ENCODE data around the gene UNC50.
"Not testable (repeated sequence)": the region's sequence is repeated elsewhere in the genome, so short reads cannot be mapped to it uniquely, and the experiment has no call there.

UNC50 gene

GRCh38 chr2:98658816-98659490 lies 50.6 kb downstream of the UNC50 start:
- Histone ChIP-seq H3K4me3 (ENCODE audit: insufficient read depth, low read length, poor library complexity, severe bottlenecking) (no peak overlapping the region), H2AFZ (ENCODE audit: low read depth, low read length, severe bottlenecking) (no peak overlapping the region), H3F3A (ENCODE audit: insufficient read depth) (no peaks in the 10 kb centered on the region), H3K36me3 (ENCODE audit: low read length) (no peaks in the 10 kb centered on the region), H3K27ac (ENCODE audit: low read depth, low read length) (no peak overlapping the region), H3K9ac (ENCODE audit: low read length) (no peak overlapping the region), H3K9me2 (replicated peaks; ENCODE audit: insufficient read depth, low read length) (no peaks in the 10 kb centered on the region), H3K79me2 (ENCODE audit: insufficient read depth, low read length) (no peaks in the 10 kb centered on the region), H4K20me1 (ENCODE audit: low read depth, low read length) (no peaks in the 10 kb centered on the region), H3K9me3 (ENCODE audit: insufficient read depth, low read length) (no peaks in the 10 kb centered on the region), H3K27me3 (ENCODE audit: low read length) (no peaks in the 10 kb centered on the region), H3K4me2 (ENCODE audit: low read depth, low read length, poor library complexity, severe bottlenecking) (no peak overlapping the region)
- TF ChIP-seq EZH2phosphoT487 (conservative IDR thresholded peaks at IDR 0.05; ENCODE audit: low read length) (no peak), CTCF (IDR thresholded peaks at IDR 0.05; ENCODE audit: insufficient read depth, low read length, poor library complexity, severe bottlenecking) (no peak)

- not testable (repeated sequence) for H3K36me3 ChIP-seq (ENCODE audit: low read length)
These were observed 51.1 kb downstream of the UNC50 start for GRCh38 chr2:98659491-98659840.

GRCh38 chr2:98663511-98664090 lies 55.2 kb downstream of the UNC50 start:
- Histone ChIP-seq H3K4me2 (ENCODE audit: low read depth, low read length, poor library complexity, severe bottlenecking) (no peak overlapping the region), H4K20me1 (ENCODE audit: low read depth, low read length) (no peaks in the 10 kb centered on the region), H3F3A (ENCODE audit: insufficient read depth) (no peaks in the 10 kb centered on the region), H3K9ac (ENCODE audit: low read length) (no peak overlapping the region), H2AFZ (ENCODE audit: low read depth, low read length, severe bottlenecking) (no peak overlapping the region), H3K27me3 (ENCODE audit: low read length) (no peaks in the 10 kb centered on the region), H3K79me2 (ENCODE audit: insufficient read depth, low read length) (no peaks in the 10 kb centered on the region), H3K36me3 (ENCODE audit: low read length) (no peaks in the 10 kb centered on the region), H3K4me3 (ENCODE audit: insufficient read depth, low read length, poor library complexity, severe bottlenecking) (no peak overlapping the region), H3K9me2 (replicated peaks; ENCODE audit: insufficient read depth, low read length) (no peaks in the 10 kb centered on the region), H3K27ac (ENCODE audit: low read depth, low read length) (no peak overlapping the region), H3K9me3 (ENCODE audit: insufficient read depth, low read length) (no peaks in the 10 kb centered on the region)
- TF ChIP-seq EZH2phosphoT487 (conservative IDR thresholded peaks at IDR 0.05; ENCODE audit: low read length) (no peak), CTCF (IDR thresholded peaks at IDR 0.05; ENCODE audit: insufficient read depth, low read length, poor library complexity, severe bottlenecking) (no peak)

More at GRCh38 chr2:98659491-98659840, 51.1 kb downstream of the UNC50 start:
- H3K9me3 ChIP-seq (ENCODE audit: insufficient read depth, low read length); H4K20me1 ChIP-seq (ENCODE audit: low read depth, low read length); H3K79me2 ChIP-seq (ENCODE audit: insufficient read depth, low read length); H3K9me2 ChIP-seq (replicated peaks; ENCODE audit: insufficient read depth, low read length); H3K27ac ChIP-seq (ENCODE audit: low read depth, low read length); H3K4me3 ChIP-seq (ENCODE audit: insufficient read depth, low read length, poor library complexity, severe bottlenecking); H3K27me3 ChIP-seq (ENCODE audit: low read length); H3F3A ChIP-seq (ENCODE audit: insufficient read depth); H3K9ac ChIP-seq (ENCODE audit: low read length); H3K4me2 ChIP-seq (ENCODE audit: low read depth, low read length, poor library complexity, severe bottlenecking); H2AFZ ChIP-seq (ENCODE audit: low read depth, low read length, severe bottlenecking): not testable (repeated sequence)

GRCh38 chr2:98664323-98664722 lies 55.9 kb downstream of the UNC50 start:
- no peak overlapping the region for H3K9ac ChIP-seq (ENCODE audit: low read length)
- TF ChIP-seq EZH2phosphoT487 (conservative IDR thresholded peaks at IDR 0.05; ENCODE audit: low read length) (no peak), CTCF (IDR thresholded peaks at IDR 0.05; ENCODE audit: insufficient read depth, low read length, poor library complexity, severe bottlenecking) (no peak)
- no peaks in the 10 kb centered on the region for H4K20me1 ChIP-seq (ENCODE audit: low read depth, low read length)
- no peaks in the 10 kb centered on the region for H3K27me3 ChIP-seq (ENCODE audit: low read length)
- H3K27ac ChIP-seq (ENCODE audit: low read depth, low read length), result no peak overlapping the region
- no peak overlapping the region for H3K4me2 ChIP-seq (ENCODE audit: low read depth, low read length, poor library complexity, severe bottlenecking)
- no peaks in the 10 kb centered on the region for H3K9me2 ChIP-seq (replicated peaks; ENCODE audit: insufficient read depth, low read length)
- no peak overlapping the region for H3K4me3 ChIP-seq (ENCODE audit: insufficient read depth, low read length, poor library complexity, severe bottlenecking)
- no peaks in the 10 kb centered on the region for H3K79me2 ChIP-seq (ENCODE audit: insufficient read depth, low read length)
- no peaks in the 10 kb centered on the region for H3K9me3 ChIP-seq (ENCODE audit: insufficient read depth, low read length)
- no peak overlapping the region for H2AFZ ChIP-seq (ENCODE audit: low read depth, low read length, severe bottlenecking)
- no peaks in the 10 kb centered on the region for H3K36me3 ChIP-seq (ENCODE audit: low read length)
- H3F3A ChIP-seq (ENCODE audit: insufficient read depth), result no peaks in the 10 kb centered on the region

Measured in SU-DHL-6 (cell line).